ENCODE results near the gene ZNF804B. TPM values are rescaled to one million over a fixed set of nuclear protein-coding genes. Genes with fewer than 3 reads are reported as not detected.

Gene ZNF804B
- total RNA-seq, 2 donors from 2014 or later: not detected

GRCh38 chr7:88866265-88866863 is 106.9 kb downstream of the ZNF804B start:
- Mint-ChIP-seq H3K4me3 (no peak overlapping the region), H3K36me3 (ENCODE audit: insufficient read depth in 2 of 2) (no peaks in the 10 kb centered on the region)
- no peak for ATAC-seq (replicated peaks in 1 of 2)

GRCh38 chr7:88867158-88867557 is 107.7 kb downstream of the ZNF804B start:
- Mint-ChIP-seq H3K9me3 (peaks cover 0 to 1% of the 10 kb centered on the region in 2 donors), H3K4me3 (no peak overlapping the region), H3K36me3 (ENCODE audit: insufficient read depth in 2 of 2) (no peaks in the 10 kb centered on the region), H3K27ac (no peak overlapping the region), H3K27me3 (ENCODE audit: low read depth) (no peaks in the 10 kb centered on the region), H3K4me1 (ENCODE audit: low read depth) (no peaks in the 10 kb centered on the region)
- DNase-seq (no peak), ATAC-seq (replicated peaks in 1 of 2) (no peak)

More at GRCh38 chr7:88866265-88866863, 106.9 kb downstream of the ZNF804B start:
- peaks cover 0 to 1% of the 10 kb centered on the region in 2 donors for H3K9me3 Mint-ChIP-seq
- no peak overlapping the region for H3K27ac Mint-ChIP-seq
- H3K4me1 Mint-ChIP-seq (ENCODE audit: low read depth): no peaks in the 10 kb centered on the region
- no peak for DNase-seq
- no peaks in the 10 kb centered on the region for H3K27me3 Mint-ChIP-seq (ENCODE audit: low read depth)

GRCh38 chr7:88868456-88868855 is 109.0 kb downstream of the ZNF804B start:
- DNase-seq (no peak), ATAC-seq (replicated peaks in 1 of 2) (no peak)
- Mint-ChIP-seq H3K4me3 (no peak overlapping the region), H3K9me3 (peaks cover 0 to 1% of the 10 kb centered on the region in 2 donors), H3K4me1 (ENCODE audit: low read depth) (no peaks in the 10 kb centered on the region), H3K27me3 (ENCODE audit: low read depth) (no peaks in the 10 kb centered on the region), H3K36me3 (ENCODE audit: insufficient read depth in 2 of 2) (no peaks in the 10 kb centered on the region), H3K27ac (no peak overlapping the region)

GRCh38 chr7:88881136-88881535 is 121.6 kb downstream of the ZNF804B start:
- H3K27me3 Mint-ChIP-seq (ENCODE audit: low read depth): no peaks in the 10 kb centered on the region
- ATAC-seq (replicated peaks in 1 of 2): no peak
- DNase-seq: no peak
- H3K36me3 Mint-ChIP-seq (ENCODE audit: insufficient read depth in 2 of 2): no peaks in the 10 kb centered on the region
- no peaks in the 10 kb centered on the region for H3K9me3 Mint-ChIP-seq
- no peaks in the 10 kb centered on the region for H3K4me1 Mint-ChIP-seq (ENCODE audit: low read depth)
- no peak overlapping the region for H3K4me3 Mint-ChIP-seq
- no peak overlapping the region for H3K27ac Mint-ChIP-seq

GRCh38 chr7:88885131-88885530 is 125.6 kb downstream of the ZNF804B start:
- Mint-ChIP-seq H3K9me3 (peaks cover 0 to 2% of the 10 kb centered on the region in 2 donors), H3K27ac (no peak overlapping the region), H3K36me3 (ENCODE audit: insufficient read depth in 2 of 2) (no peaks in the 10 kb centered on the region), H3K4me1 (ENCODE audit: low read depth) (no peaks in the 10 kb centered on the region), H3K27me3 (ENCODE audit: low read depth) (no peaks in the 10 kb centered on the region), H3K4me3 (no peak overlapping the region)
- no peak for DNase-seq
- ATAC-seq (replicated peaks in 1 of 2): no peak

- no peak for ATAC-seq (replicated peaks in 1 of 2)
- H3K4me1 Mint-ChIP-seq (ENCODE audit: low read depth): no peaks in the 10 kb centered on the region
- H3K36me3 Mint-ChIP-seq (ENCODE audit: insufficient read depth in 2 of 2): no peaks in the 10 kb centered on the region
- no peak overlapping the region for H3K4me3 Mint-ChIP-seq
- no peaks in the 10 kb centered on the region for H3K27me3 Mint-ChIP-seq (ENCODE audit: low read depth)
- H3K9me3 Mint-ChIP-seq: peaks cover 0 to 2% of the 10 kb centered on the region in 2 donors
- no peak for DNase-seq
- H3K27ac Mint-ChIP-seq: no peak overlapping the region
These were observed 129.2 kb downstream of the ZNF804B start for GRCh38 chr7:88888684-88889083.

- Mint-ChIP-seq H3K27ac (no peak overlapping the region), H3K9me3 (no peaks in the 10 kb centered on the region), H3K27me3 (ENCODE audit: low read depth) (peaks cover 8% of the 10 kb centered on the region), H3K4me1 (ENCODE audit: low read depth) (no peaks in the 10 kb centered on the region), H3K4me3 (no peak overlapping the region), H3K36me3 (ENCODE audit: insufficient read depth in 2 of 2) (no peaks in the 10 kb centered on the region)
- no peak for DNase-seq
- ATAC-seq (replicated peaks in 1 of 2): no peak
These were observed 151.0 kb downstream of the ZNF804B start for GRCh38 chr7:88910516-88910915.

GRCh38 chr7:88912852-88913251 is 153.4 kb downstream of the ZNF804B start:
- no peaks in the 10 kb centered on the region for H3K4me1 Mint-ChIP-seq (ENCODE audit: low read depth)
- H3K27ac Mint-ChIP-seq: no peak overlapping the region
- no peak for ATAC-seq (replicated peaks in 1 of 2)
- H3K4me3 Mint-ChIP-seq: no peak overlapping the region
- H3K27me3 Mint-ChIP-seq (ENCODE audit: low read depth): peaks cover 8% of the 10 kb centered on the region
- DNase-seq: no peak
- H3K36me3 Mint-ChIP-seq (ENCODE audit: insufficient read depth in 2 of 2): no peaks in the 10 kb centered on the region
- H3K9me3 Mint-ChIP-seq: no peaks in the 10 kb centered on the region

GRCh38 chr7:88915615-88916014 is 156.1 kb downstream of the ZNF804B start:
- no peaks in the 10 kb centered on the region for H3K36me3 Mint-ChIP-seq (ENCODE audit: insufficient read depth in 2 of 2)
- no peak for ATAC-seq (replicated peaks in 1 of 2)
- no peak for DNase-seq
- no peaks in the 10 kb centered on the region for H3K27me3 Mint-ChIP-seq (ENCODE audit: low read depth)
- no peaks in the 10 kb centered on the region for H3K4me1 Mint-ChIP-seq (ENCODE audit: low read depth)
- no peaks in the 10 kb centered on the region for H3K9me3 Mint-ChIP-seq
- no peak overlapping the region for H3K27ac Mint-ChIP-seq
- H3K4me3 Mint-ChIP-seq: no peak overlapping the region

- Mint-ChIP-seq H3K4me1 (ENCODE audit: low read depth) (no peaks in the 10 kb centered on the region), H3K9me3 (no peaks in the 10 kb centered on the region), H3K27ac (no peak overlapping the region), H3K36me3 (ENCODE audit: insufficient read depth in 2 of 2) (no peaks in the 10 kb centered on the region), H3K27me3 (ENCODE audit: low read depth) (no peaks in the 10 kb centered on the region), H3K4me3 (no peak overlapping the region)
- ATAC-seq (replicated peaks in 1 of 2): no peak
- no peak for DNase-seq
These were observed 160.1 kb downstream of the ZNF804B start for GRCh38 chr7:88919478-88920131.

- no peaks in the 10 kb centered on the region for H3K4me1 Mint-ChIP-seq (ENCODE audit: low read depth)
- peaks cover 0 to 2% of the 10 kb centered on the region in 2 donors for H3K9me3 Mint-ChIP-seq
- no peak for ATAC-seq (replicated peaks in 1 of 2)
- no peak overlapping the region for H3K27ac Mint-ChIP-seq
- no peaks in the 10 kb centered on the region for H3K36me3 Mint-ChIP-seq (ENCODE audit: insufficient read depth in 2 of 2)
- no peak overlapping the region for H3K4me3 Mint-ChIP-seq
- H3K27me3 Mint-ChIP-seq (ENCODE audit: low read depth): no peaks in the 10 kb centered on the region
- DNase-seq: no peak
These were observed 163.4 kb downstream of the ZNF804B start for GRCh38 chr7:88922944-88923343.

GRCh38 chr7:88928276-88928675 is 168.8 kb downstream of the ZNF804B start:
- Mint-ChIP-seq H3K9me3 (peaks cover 0 to 2% of the 10 kb centered on the region in 2 donors), H3K27ac (no peak overlapping the region), H3K4me1 (ENCODE audit: low read depth) (no peaks in the 10 kb centered on the region), H3K36me3 (ENCODE audit: insufficient read depth in 2 of 2) (no peaks in the 10 kb centered on the region), H3K4me3 (no peak overlapping the region), H3K27me3 (ENCODE audit: low read depth) (peaks cover 11% of the 10 kb centered on the region)
- DNase-seq (no peak), ATAC-seq (replicated peaks in 1 of 2) (no peak)

GRCh38 chr7:88929719-88930118 is 170.2 kb downstream of the ZNF804B start:
- H3K36me3 Mint-ChIP-seq (ENCODE audit: insufficient read depth in 2 of 2): no peaks in the 10 kb centered on the region
- H3K4me1 Mint-ChIP-seq (ENCODE audit: low read depth): no peaks in the 10 kb centered on the region
- no peak overlapping the region for H3K27ac Mint-ChIP-seq
- no peak overlapping the region for H3K4me3 Mint-ChIP-seq
- DNase-seq: no peak
- ATAC-seq (replicated peaks in 1 of 2): no peak
- peaks cover 11% of the 10 kb centered on the region for H3K27me3 Mint-ChIP-seq (ENCODE audit: low read depth)
- H3K9me3 Mint-ChIP-seq: peaks cover 0 to 2% of the 10 kb centered on the region in 2 donors

- Mint-ChIP-seq H3K27ac (no peak overlapping the region), H3K27me3 (ENCODE audit: low read depth) (peaks cover 11% of the 10 kb centered on the region), H3K4me3 (no peak overlapping the region), H3K9me3 (peaks cover 0 to 1% of the 10 kb centered on the region in 2 donors), H3K4me1 (ENCODE audit: low read depth) (no peaks in the 10 kb centered on the region), H3K36me3 (ENCODE audit: insufficient read depth in 2 of 2) (no peaks in the 10 kb centered on the region)
- DNase-seq (no peak), ATAC-seq (replicated peaks in 1 of 2) (no peak)
These were observed 173.8 kb downstream of the ZNF804B start for GRCh38 chr7:88933285-88933684.

Data from activated T-cell treated with anti-CD3 and anti-CD28 coated beads, Interleukin-2, amount 50 U/mL, for 72 hours (primary cell).